RCC 7860 (cell line): ENCODE results near the gene ERP27.

Experiments used
- DNase-seq: peaks from one replicate; pipeline ENCODE4 v3.0.0-alpha.2; 2015; ENCODE audit warnings: low spot score
- FAIRE-seq: peaks from 2 replicates; lab custom pipeline; 2012; peaks lifted over from hg19 to GRCh38; lab: Jason Lieb, UNC

Gene ERP27

DNA sequence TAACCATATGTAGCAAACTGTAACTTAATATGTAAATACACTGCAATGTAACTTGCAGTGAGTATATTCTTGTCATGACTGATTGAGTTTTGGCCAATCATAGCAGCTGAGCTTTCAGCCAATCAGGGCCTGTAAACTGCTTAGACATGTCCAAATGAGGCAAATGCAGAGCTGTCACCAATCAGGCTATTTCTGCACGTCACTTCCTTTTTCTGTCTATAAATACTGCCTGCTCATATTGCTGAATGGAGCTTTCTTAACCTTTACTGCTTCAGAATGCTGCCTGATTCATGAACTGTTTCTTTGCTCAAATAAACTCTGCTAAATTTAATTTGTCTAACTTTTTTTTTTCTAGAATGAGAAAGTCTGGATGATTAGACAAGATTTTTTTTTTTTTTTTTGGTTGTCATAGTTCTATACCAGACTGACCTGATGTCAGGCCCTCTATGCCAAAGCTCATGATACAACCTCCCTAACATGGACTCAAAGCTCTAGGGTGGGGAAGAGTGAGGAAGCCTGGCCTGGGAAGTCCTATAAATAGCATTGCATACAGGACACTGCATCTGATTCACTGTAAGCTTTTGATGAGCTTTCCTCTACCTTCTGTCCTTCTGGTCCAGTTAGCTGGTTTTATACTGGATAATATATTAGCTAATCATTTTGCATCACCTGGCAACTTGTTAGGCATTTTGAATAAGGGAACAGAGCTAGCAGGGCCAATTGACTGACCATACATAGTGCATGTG lies 64.7 kb downstream of the ERP27 start:
- DNase-seq = no peak

GRCh38 chr12:14871886-14872285 lies 66.5 kb downstream of the ERP27 start:
- FAIRE-seq (no peak), DNase-seq (no peak)

More for the DNA sequence above, 64.7 kb downstream of the ERP27 start:
- no peak for FAIRE-seq

- no peak for FAIRE-seq
- no peak for DNase-seq
These were observed 67.1 kb downstream of the ERP27 start for GRCh38 chr12:14871247-14871646.

GRCh38 chr12:14868916-14869506 lies 69.3 kb downstream of the ERP27 start:
- no peak for FAIRE-seq
- DNase-seq = no peak
